ENCODE measurements around the gene YIPF7.
A peak's percentile ranks its signal among the peaks of the same experiment; 100 is the strongest.

The YIPF7 gene

DNA sequence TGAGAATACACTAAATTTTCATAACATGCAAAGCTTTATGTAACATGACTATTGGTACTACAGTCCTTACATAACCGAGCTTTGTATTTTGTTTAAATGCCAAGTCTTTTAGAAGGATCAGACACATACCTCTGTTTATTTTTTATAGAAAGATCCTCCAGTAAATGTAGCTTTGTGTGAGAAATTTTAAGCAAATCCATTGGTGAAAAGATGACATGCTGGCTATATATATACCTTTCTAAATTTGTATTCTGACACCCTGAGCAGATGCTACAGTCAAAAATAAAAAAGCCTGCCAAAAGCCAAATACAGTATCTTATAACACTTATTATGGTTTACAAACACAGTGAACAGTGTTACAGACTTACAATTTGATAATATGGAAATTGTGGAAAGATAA is at the start of gene YIPF7:
Gene YIPF7 (minus strand): TSS at position 201 of the 400 bp plus-strand sequence. CDS start 1,525 bp downstream, outside the sequence.
- peaks cover 13% of the 10 kb centered on the region for H3K4me1 ChIP-seq (ENCODE audit: control insufficient read depth, insufficient read depth, low read length)

GRCh38 chr4:44701037-44701436 is 49.6 kb upstream of the YIPF7 start:
- no peaks in the 10 kb centered on the region for H3K9me3 ChIP-seq (ENCODE audit: control insufficient read depth, low read length)
- peaks cover 89% of the 10 kb centered on the region for H3K36me3 ChIP-seq (ENCODE audit: control insufficient read depth, insufficient read depth, low read length, severe bottlenecking)
- no peak overlapping the region for H3K9ac ChIP-seq (ENCODE audit: low read length)
- no peak overlapping the region for H3K4me3 ChIP-seq (ENCODE audit: low read length)
- no peaks in the 10 kb centered on the region for H3K4me1 ChIP-seq (ENCODE audit: control insufficient read depth, insufficient read depth, low read length)
- no peak for DNase-seq (ENCODE audit: low read depth)
- no peaks in the 10 kb centered on the region for H3K27me3 ChIP-seq (replicated peaks; ENCODE audit: control insufficient read depth, insufficient read depth, low read length)

More for the DNA sequence above, at the start of gene YIPF7:
- H3K27me3 ChIP-seq (replicated peaks; ENCODE audit: control insufficient read depth, insufficient read depth, low read length) = no peaks in the 10 kb centered on the region
- no peak within 1 kb of the TSS for H3K9ac ChIP-seq (ENCODE audit: low read length)
- H3K9me3 ChIP-seq (ENCODE audit: control insufficient read depth, low read length) = no peaks in the 10 kb centered on the region
- no peak for DNase-seq (ENCODE audit: low read depth)
- no peak within 1 kb of the TSS for H3K4me3 ChIP-seq (ENCODE audit: low read length)
- no peaks in the 10 kb centered on the region for H3K36me3 ChIP-seq (ENCODE audit: control insufficient read depth, insufficient read depth, low read length, severe bottlenecking)

GRCh38 chr4:44700427-44700826 is 49.0 kb upstream of the YIPF7 start:
- Histone ChIP-seq H3K36me3 (ENCODE audit: control insufficient read depth, insufficient read depth, low read length, severe bottlenecking) (peaks cover 90% of the 10 kb centered on the region), H3K9me3 (ENCODE audit: control insufficient read depth, low read length) (no peaks in the 10 kb centered on the region), H3K9ac (ENCODE audit: low read length) (no peak overlapping the region), H3K4me3 (ENCODE audit: low read length) (no peak overlapping the region), H3K27me3 (replicated peaks; ENCODE audit: control insufficient read depth, insufficient read depth, low read length) (no peaks in the 10 kb centered on the region), H3K4me1 (ENCODE audit: control insufficient read depth, insufficient read depth, low read length) (no peaks in the 10 kb centered on the region)
- no peak for DNase-seq (ENCODE audit: low read depth)

GRCh38 chr4:44684648-44685047 is 33.2 kb upstream of the YIPF7 start:
- no peak overlapping the region for H3K9ac ChIP-seq (ENCODE audit: low read length)
- H3K27me3 ChIP-seq (replicated peaks; ENCODE audit: control insufficient read depth, insufficient read depth, low read length) = no peaks in the 10 kb centered on the region
- H3K9me3 ChIP-seq (ENCODE audit: control insufficient read depth, low read length) = no peaks in the 10 kb centered on the region
- peaks cover 84% of the 10 kb centered on the region for H3K36me3 ChIP-seq (ENCODE audit: control insufficient read depth, insufficient read depth, low read length, severe bottlenecking)
- H3K4me3 ChIP-seq (ENCODE audit: low read length) = no peak overlapping the region
- DNase-seq (ENCODE audit: low read depth) = no peak
- peaks cover 14% of the 10 kb centered on the region for H3K4me1 ChIP-seq (ENCODE audit: control insufficient read depth, insufficient read depth, low read length)

DNA sequence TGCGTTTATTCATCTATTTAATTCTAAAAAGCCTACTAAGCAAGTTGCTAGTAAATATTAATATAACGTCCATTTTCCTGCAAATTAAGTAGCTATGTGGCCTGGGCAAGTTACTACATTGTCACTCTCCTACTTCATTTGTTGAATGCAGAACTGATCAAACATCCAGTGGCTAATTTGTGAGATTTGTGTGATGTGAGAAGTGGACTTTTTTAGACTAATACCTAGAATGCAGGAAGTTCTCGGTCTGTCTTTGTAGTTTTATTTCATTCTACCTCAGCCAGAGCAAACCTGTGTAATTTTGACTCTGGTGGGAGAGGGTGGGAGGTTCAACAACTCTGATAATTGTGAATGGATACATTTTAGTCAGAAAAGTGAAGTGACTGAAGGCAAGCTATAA is 27.6 kb upstream of the YIPF7 start:
- peaks cover 28% of the 10 kb centered on the region for H3K36me3 ChIP-seq (ENCODE audit: control insufficient read depth, insufficient read depth, low read length, severe bottlenecking)
- peak overlapping the region; percentile 100 for H3K4me3 ChIP-seq (ENCODE audit: low read length)
- no peaks in the 10 kb centered on the region for H3K9me3 ChIP-seq (ENCODE audit: control insufficient read depth, low read length)
- no peak for DNase-seq (ENCODE audit: low read depth)
- H3K9ac ChIP-seq (ENCODE audit: low read length) = peak overlapping the region; percentile 99
- H3K27me3 ChIP-seq (replicated peaks; ENCODE audit: control insufficient read depth, insufficient read depth, low read length) = no peaks in the 10 kb centered on the region
- H3K4me1 ChIP-seq (ENCODE audit: control insufficient read depth, insufficient read depth, low read length) = peaks cover 26% of the 10 kb centered on the region

DNA sequence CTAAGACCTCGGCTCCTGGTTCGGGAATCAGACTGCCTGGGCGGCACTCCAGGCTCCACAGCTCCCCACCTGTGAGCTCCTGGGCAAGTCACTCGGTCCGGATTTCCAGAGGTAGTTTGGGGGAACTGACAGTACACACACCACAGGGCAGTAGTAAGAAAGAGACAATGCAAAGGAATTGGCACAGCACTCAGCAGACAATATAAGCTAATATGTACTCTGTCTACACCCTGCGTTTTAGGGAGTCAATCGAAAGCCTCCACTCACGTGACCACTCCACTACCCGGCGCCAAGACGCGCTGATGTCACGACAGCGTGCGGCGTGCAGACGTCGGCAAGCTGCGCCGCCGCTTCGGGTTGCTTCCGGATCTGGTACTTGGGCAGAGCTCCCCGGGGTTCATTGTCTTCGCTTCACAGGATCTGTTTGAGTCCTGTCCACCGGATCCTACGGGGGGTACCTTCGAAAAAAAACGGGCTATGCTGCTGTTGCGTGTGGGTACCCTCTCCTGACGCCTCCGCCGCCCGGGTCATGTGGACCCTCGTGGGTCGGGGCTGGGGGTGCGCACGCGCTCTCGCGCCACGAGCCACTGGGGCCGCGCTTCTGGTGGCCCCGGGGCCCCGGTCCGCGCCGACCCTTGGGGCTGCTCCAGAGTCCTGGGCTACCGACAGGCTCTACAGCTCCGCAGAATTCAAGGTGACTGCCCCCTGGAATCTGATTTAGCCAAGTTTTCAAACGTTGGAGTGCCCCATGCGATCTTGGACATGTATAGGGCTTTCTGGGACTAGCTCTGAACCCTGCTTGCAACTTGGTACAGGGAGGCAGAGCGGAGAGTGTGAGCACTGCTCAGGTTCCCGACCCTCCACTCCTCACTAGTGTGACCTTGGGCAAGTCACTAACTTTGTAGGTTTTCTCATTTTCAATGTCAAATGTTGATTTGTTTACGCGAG is 26.9 kb upstream of the YIPF7 start, which contains the start of gene GUF1:
Gene GUF1 (plus strand): TSS at position 327 of the 948 bp plus-strand sequence. CDS start 203 bp downstream, at position 530.
- Histone ChIP-seq H3K9ac (ENCODE audit: low read length) (peak within 1 kb of the TSS; percentile 99), H3K4me3 (ENCODE audit: low read length) (peak within 1 kb of the TSS; percentile 100), H3K27me3 (replicated peaks; ENCODE audit: control insufficient read depth, insufficient read depth, low read length) (no peaks in the 10 kb centered on the region), H3K9me3 (ENCODE audit: control insufficient read depth, low read length) (no peaks in the 10 kb centered on the region), H3K4me1 (ENCODE audit: control insufficient read depth, insufficient read depth, low read length) (peaks cover 26% of the 10 kb centered on the region), H3K36me3 (ENCODE audit: control insufficient read depth, insufficient read depth, low read length, severe bottlenecking) (peaks cover 21% of the 10 kb centered on the region)
- peak; percentile 96 for DNase-seq (ENCODE audit: low read depth)

DNA sequence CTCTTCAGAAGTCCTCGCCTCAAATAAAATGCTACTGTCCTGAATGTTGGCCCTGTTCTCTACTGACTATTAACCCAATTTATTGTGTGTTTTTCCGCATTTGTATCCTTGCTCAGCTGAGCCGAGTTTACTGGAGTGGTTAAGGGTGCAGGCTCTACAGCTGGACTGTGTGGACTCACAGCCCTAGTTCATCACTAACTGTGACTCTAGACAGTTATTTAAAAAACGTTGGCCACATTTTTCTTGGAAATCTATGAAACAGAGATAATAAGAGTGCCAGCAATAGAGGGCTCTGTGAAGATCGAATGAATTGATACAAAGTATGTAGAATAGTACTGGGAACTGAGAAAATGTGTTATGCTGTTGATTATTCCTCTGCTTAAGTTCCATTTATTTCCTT is 23.9 kb upstream of the YIPF7 start:
- Histone ChIP-seq H3K27me3 (replicated peaks; ENCODE audit: control insufficient read depth, insufficient read depth, low read length) (no peaks in the 10 kb centered on the region), H3K9ac (ENCODE audit: low read length) (no peak overlapping the region), H3K36me3 (ENCODE audit: control insufficient read depth, insufficient read depth, low read length, severe bottlenecking) (no peaks in the 10 kb centered on the region), H3K4me1 (ENCODE audit: control insufficient read depth, insufficient read depth, low read length) (peaks cover 24% of the 10 kb centered on the region), H3K9me3 (ENCODE audit: control insufficient read depth, low read length) (no peaks in the 10 kb centered on the region), H3K4me3 (ENCODE audit: low read length) (no peak overlapping the region)
- DNase-seq (ENCODE audit: low read depth) = no peak

DNA sequence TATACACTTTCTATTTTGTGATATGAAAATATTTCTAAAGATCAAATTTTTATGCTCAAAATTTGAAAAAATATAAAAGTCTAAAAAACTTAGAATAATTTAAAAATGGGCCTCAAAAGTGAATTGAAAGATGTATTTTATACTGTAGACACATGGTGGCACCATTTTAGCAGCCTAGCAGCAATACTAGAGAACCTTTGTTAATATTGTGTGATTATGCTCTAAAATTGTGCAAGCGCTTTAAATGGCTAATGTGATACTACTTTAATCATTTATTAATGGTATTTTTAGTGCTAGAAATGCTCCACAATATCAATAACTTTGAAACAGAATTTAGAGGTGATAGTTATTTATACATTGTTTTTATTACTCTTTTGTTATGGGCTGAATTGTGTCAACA is 23.0 kb upstream of the YIPF7 start:
- H3K4me1 ChIP-seq (ENCODE audit: control insufficient read depth, insufficient read depth, low read length) = peaks cover 15% of the 10 kb centered on the region
- no peak overlapping the region for H3K4me3 ChIP-seq (ENCODE audit: low read length)
- DNase-seq (ENCODE audit: low read depth) = peak; percentile 21
- no peaks in the 10 kb centered on the region for H3K36me3 ChIP-seq (ENCODE audit: control insufficient read depth, insufficient read depth, low read length, severe bottlenecking)
- H3K27me3 ChIP-seq (replicated peaks; ENCODE audit: control insufficient read depth, insufficient read depth, low read length) = no peaks in the 10 kb centered on the region
- no peak overlapping the region for H3K9ac ChIP-seq (ENCODE audit: low read length)
- no peaks in the 10 kb centered on the region for H3K9me3 ChIP-seq (ENCODE audit: control insufficient read depth, low read length)

- no peak for DNase-seq (ENCODE audit: low read depth)
- no peaks in the 10 kb centered on the region for H3K27me3 ChIP-seq (replicated peaks; ENCODE audit: control insufficient read depth, insufficient read depth, low read length)
These were observed 20.2 kb upstream of the YIPF7 start for GRCh38 chr4:44671636-44672035.

DNA sequence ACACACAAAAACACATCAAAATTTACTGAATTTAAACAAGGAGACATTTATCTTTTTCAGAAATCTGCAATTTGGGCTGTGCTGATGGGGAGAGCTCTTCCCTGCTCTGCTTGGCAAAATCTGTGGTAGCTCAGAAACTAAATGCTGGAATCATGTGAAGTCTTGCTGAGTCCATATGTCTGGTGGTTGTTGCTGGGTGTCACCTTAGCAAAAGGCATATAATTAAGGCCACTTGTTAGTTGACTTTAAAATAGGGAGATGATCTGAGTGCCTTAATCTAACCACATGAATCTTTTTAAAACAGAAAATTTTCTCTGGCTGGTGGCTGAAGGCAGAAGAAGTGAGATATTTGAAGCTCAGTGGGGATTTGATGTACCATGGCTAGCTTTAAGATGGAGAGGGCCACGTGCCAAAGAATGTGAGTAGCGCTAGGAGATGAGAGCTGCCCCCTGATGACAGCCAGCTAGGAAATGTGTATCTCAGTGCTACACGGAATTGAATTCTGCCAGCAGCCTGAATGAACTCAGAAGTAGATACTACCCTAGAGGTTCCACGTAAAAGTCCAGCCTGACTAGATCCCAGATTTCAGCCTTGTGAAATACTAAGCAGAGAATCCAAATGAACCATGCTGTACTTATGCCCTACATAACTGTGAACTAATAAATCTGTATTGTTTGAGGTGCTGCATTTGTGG is 19.2 kb upstream of the YIPF7 start:
- Histone ChIP-seq H3K4me1 (ENCODE audit: control insufficient read depth, insufficient read depth, low read length) (peaks cover 5% of the 10 kb centered on the region), H3K9ac (ENCODE audit: low read length) (no peak overlapping the region), H3K27me3 (replicated peaks; ENCODE audit: control insufficient read depth, insufficient read depth, low read length) (no peaks in the 10 kb centered on the region), H3K9me3 (ENCODE audit: control insufficient read depth, low read length) (no peaks in the 10 kb centered on the region), H3K4me3 (ENCODE audit: low read length) (no peak overlapping the region), H3K36me3 (ENCODE audit: control insufficient read depth, insufficient read depth, low read length, severe bottlenecking) (no peaks in the 10 kb centered on the region)
- DNase-seq (ENCODE audit: low read depth) = no peak

More at GRCh38 chr4:44671636-44672035, 20.2 kb upstream of the YIPF7 start:
- H3K36me3 ChIP-seq (ENCODE audit: control insufficient read depth, insufficient read depth, low read length, severe bottlenecking) = no peaks in the 10 kb centered on the region
- peaks cover 5% of the 10 kb centered on the region for H3K4me1 ChIP-seq (ENCODE audit: control insufficient read depth, insufficient read depth, low read length)
- no peak overlapping the region for H3K9ac ChIP-seq (ENCODE audit: low read length)
- H3K4me3 ChIP-seq (ENCODE audit: low read length) = no peak overlapping the region
- no peaks in the 10 kb centered on the region for H3K9me3 ChIP-seq (ENCODE audit: control insufficient read depth, low read length)

DNA sequence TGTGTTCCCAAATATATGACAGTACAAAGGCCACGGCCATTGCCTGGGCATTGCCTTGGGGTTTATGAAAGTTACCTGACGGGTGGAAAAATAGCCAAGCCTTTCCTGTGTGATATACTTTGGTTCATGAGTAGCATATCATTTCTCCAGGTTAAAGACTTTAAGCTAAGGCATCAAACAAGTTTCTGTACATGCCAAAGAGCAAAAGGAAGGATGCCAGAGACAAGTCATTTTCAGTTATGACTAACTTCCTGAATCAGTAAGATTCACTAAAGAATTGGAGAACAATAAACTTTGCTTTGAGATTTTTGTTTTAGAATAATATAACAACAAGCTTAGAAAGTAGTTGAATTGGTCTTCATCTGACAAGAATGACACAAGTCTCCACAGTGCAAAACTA is 17.1 kb upstream of the YIPF7 start:
- no peak for DNase-seq (ENCODE audit: low read depth)
- no peak overlapping the region for H3K4me3 ChIP-seq (ENCODE audit: low read length)
- H3K9ac ChIP-seq (ENCODE audit: low read length) = no peak overlapping the region
- H3K27me3 ChIP-seq (replicated peaks; ENCODE audit: control insufficient read depth, insufficient read depth, low read length) = no peaks in the 10 kb centered on the region
- no peaks in the 10 kb centered on the region for H3K9me3 ChIP-seq (ENCODE audit: control insufficient read depth, low read length)
- peaks cover 5% of the 10 kb centered on the region for H3K4me1 ChIP-seq (ENCODE audit: control insufficient read depth, insufficient read depth, low read length)
- no peaks in the 10 kb centered on the region for H3K36me3 ChIP-seq (ENCODE audit: control insufficient read depth, insufficient read depth, low read length, severe bottlenecking)

Measured in adipocyte (in vitro differentiated cells).